B cell (primary cell): Measurements from ENCODE around the gene LCN15. TPM values are rescaled to one million over a fixed set of nuclear protein-coding genes. Genes with fewer than 3 reads are reported as not detected.

Experiments used
- ATAC-seq: fragments of 200-7000 bp; cut with Tn5 transposase; one replicate; pipeline ENCODE4 v1.10.0; 2021; ENCODE audit warnings: low read depth, mild to moderate bottlenecking, moderate number of reproducible peaks, moderate library complexity
- CTCF ChIA-PET: fragments of 350-600 bp; sonication (Branson Sonifier 250); formaldehyde crosslinking; loops from one replicate; lab custom pipeline; 2021; ENCODE audit warnings: antibody characterized with exemption, inconsistent platforms; lab: Charles Lee
- POLR2A ChIA-PET: fragments of 350-600 bp; sonication (Branson Sonifier 250); formaldehyde crosslinking; loops from one replicate; lab custom pipeline; 2021; ENCODE audit warnings: antibody characterized with exemption; lab: Charles Lee
- DNase-seq: peaks from one replicate; pipeline ENCODE4 v3.0.0; 2013
- H2AFZ ChIP-seq: 2 replicates; pipeline ENCODE4 v1.6.1; 2012; ENCODE audit warnings: mild to moderate bottlenecking, low read depth, low read length; ENCODE audit not compliant: insufficient read depth, poor library complexity, severe bottlenecking
- H3K27ac ChIP-seq, 2 donors: 1 replicate in 1 of 2; 2 replicates in 1 of 2; pipeline ENCODE4 v1.5.1; 2012 to 2013; ENCODE audit warnings: low read length in 2 of 2, mild to moderate bottlenecking in 2 of 2, moderate library complexity in 1 of 2
- H3K27me3 ChIP-seq, 4 experiments: fragments of 200-600 bp in 1 of 4; sonication (generic) in 1 of 4; replicated peaks in 1 of 4; 1 replicate in 2 of 4; 2 replicates in 2 of 4; pipeline versions ENCODE4 v1.6.1 to v1.7.0; 2013 to 2016; ENCODE audit warnings: low read length in 3 of 4, mild to moderate bottlenecking in 2 of 4, mixed read lengths in 1 of 4, moderate library complexity in 1 of 4; ENCODE audit not compliant: insufficient read depth in 4 of 4, control insufficient read depth in 3 of 4; ENCODE audit errors: control extremely low read depth in 1 of 4
- H3K36me3 ChIP-seq, 2 experiments: replicated peaks in 1 of 2; 1 replicate in 1 of 2; 2 replicates in 1 of 2; pipeline versions ENCODE4 v1.6.1 to v1.7.1; 2013; ENCODE audit warnings: low read length in 1 of 2; ENCODE audit not compliant: insufficient read depth in 2 of 2, control insufficient read depth in 1 of 2; ENCODE audit errors: control extremely low read depth in 1 of 2, extremely low read depth in 1 of 2
- H3K4me1 ChIP-seq, 2 donors: fragments of 200-600 bp in 1 of 2; sonication (generic) in 1 of 2; 1 replicate in 1 of 2; 2 replicates in 1 of 2; pipeline versions ENCODE4 v1.5.1 to v1.6.1; 2013 to 2017; ENCODE audit warnings: low read length in 2 of 2; ENCODE audit not compliant: control insufficient read depth in 2 of 2, insufficient read depth in 2 of 2
- H3K4me2 ChIP-seq: replicated peaks from 2 replicates; pipeline ENCODE3; 2012; ENCODE audit warnings: mild to moderate bottlenecking, low read depth, low read length; ENCODE audit not compliant: poor library complexity, severe bottlenecking
- H3K4me3 ChIP-seq, 5 experiments: fragments of 200-600 bp in 1 of 5; sonication (generic) in 1 of 5; 1 replicate in 3 of 5; 2 replicates in 2 of 5; pipeline versions ENCODE4 v1.5.1 to v1.7.0; 2011 to 2016; ENCODE audit warnings: low read length in 4 of 5, mild to moderate bottlenecking in 4 of 5, low read depth in 2 of 5, control low read depth in 1 of 5, moderate library complexity in 1 of 5; ENCODE audit not compliant: insufficient read depth in 1 of 5; ENCODE audit errors: control extremely low read depth in 1 of 5, extremely low read depth in 1 of 5
- H3K79me2 ChIP-seq: fragments of 200-600 bp; sonication (generic); one replicate; pipeline ENCODE4 v1.6.0; 2016; ENCODE audit warnings: low read length; ENCODE audit not compliant: control insufficient read depth, insufficient read depth
- H3K9ac ChIP-seq: fragments of 200-600 bp; sonication (generic); 2 replicates; pipeline ENCODE4 v1.6.1; 2017; ENCODE audit warnings: mild to moderate bottlenecking, low read length, moderate library complexity
- H3K9me3 ChIP-seq, 3 donors: one replicate each; pipeline versions ENCODE4 v1.6.1 to v1.7.1; 2013; ENCODE audit warnings: low read length in 2 of 3; ENCODE audit not compliant: control insufficient read depth in 2 of 3, insufficient read depth in 1 of 3; ENCODE audit errors: control extremely low read depth in 1 of 3
- H4K20me1 ChIP-seq: 2 replicates; pipeline ENCODE4 v1.6.0; 2012; ENCODE audit warnings: mild to moderate bottlenecking, low read length; ENCODE audit not compliant: insufficient read depth, control insufficient read depth, poor library complexity, severe bottlenecking
- H3K27ac Mint-ChIP-seq: one replicate; pipeline ENCODE4 v1.8.0; 2021; ENCODE audit warnings: mixed read lengths
- H3K27me3 Mint-ChIP-seq: one replicate; pipeline ENCODE4 v1.8.0; 2021; ENCODE audit warnings: mixed read lengths
- H3K4me1 Mint-ChIP-seq: one replicate; pipeline ENCODE4 v1.8.0; 2021; ENCODE audit warnings: mixed read lengths
- H3K4me3 Mint-ChIP-seq: one replicate; pipeline ENCODE4 v1.8.0; 2021; ENCODE audit warnings: mixed read lengths
- H3K9me3 Mint-ChIP-seq: one replicate; pipeline ENCODE4 v1.8.0; 2022; ENCODE audit warnings: mixed read lengths; ENCODE audit not compliant: insufficient read depth
- EZH2 ChIP-seq: IDR thresholded peaks from 2 replicates; pipeline ENCODE4 v1.6.1; 2012; ENCODE audit warnings: borderline replicate concordance, low read depth, mild to moderate bottlenecking, moderate library complexity, low read length; ENCODE audit not compliant: insufficient read depth, poor library complexity, severe bottlenecking
- WGBS: methylation state at CpG from one replicate; pipeline ENCODE4 v1.1.5; 2013; ENCODE audit warnings: missing lambda C conversion rate; ENCODE audit not compliant: insufficient coverage; 5-methylcytosine and 5-hydroxymethylcytosine counted together
- intact Hi-C: fragments of 100-400 bp; cut with micrococcal nuclease; formaldehyde crosslinking; loops from one replicate; pipeline ENCODE4 v1.10.0; 2022
- polyA plus RNA-seq: library from polyadenylated mRNA; depleted of rRNA; stranded (reverse); fragments of >200 nt; gene quantifications from 2 replicates; pipeline ENCODE4 v1.2.3, GENCODE V29; 2012
- total RNA-seq, 2 donors: library from RNA; stranded (reverse); fragments of 120-200 nt in 1 of 2; gene quantifications; 1 replicate in 1 of 2; 2 replicates in 1 of 2; pipeline versions ENCODE4 v1.2.3 to v1.2.4, GENCODE V29; 2013 to 2022
- TF ChIP-seq, protein P1 (sequence below): fragments of 200-600 bp; IDR thresholded peaks from one replicate; pipeline ENCODE4 v1.8.0; 2022; ENCODE audit warnings: antibody characterized with exemption, mild to moderate bottlenecking

Gene LCN15
- total and polyA plus RNA-seq, 2 donors (not counting 1 experiment from before 2014, with no cell fraction given): not detected

DNA sequence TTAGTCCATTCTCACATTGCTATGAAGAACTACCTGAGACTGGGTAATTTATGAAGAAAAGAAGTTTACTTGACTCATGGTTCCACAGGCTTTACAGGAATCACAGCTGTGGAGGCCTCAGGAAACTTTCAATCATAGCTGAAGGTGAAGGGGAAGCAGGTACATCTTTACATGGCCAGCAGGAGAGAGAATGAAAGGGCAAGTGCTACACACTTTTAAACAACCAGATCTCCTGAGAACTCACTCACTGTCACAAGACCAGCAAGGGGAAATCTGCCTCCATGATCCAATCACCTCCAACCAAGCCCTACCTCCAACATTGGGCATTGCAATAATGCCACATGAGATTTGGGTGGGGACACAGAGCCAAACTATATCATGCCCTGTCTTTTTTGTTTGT lies 12.5 kb downstream of the LCN15 start:
- Histone ChIP-seq H3K9ac (no peak overlapping the region), H3K9me3 (peaks cover 4 to 56% (median 29%) of the 10 kb centered on the region in 3 donors), H3K27ac (no peak overlapping the region), H3K27me3 (no peaks in the 10 kb centered on the region), H3K79me2 (no peaks in the 10 kb centered on the region), H3K4me3 (no peak overlapping the region), H3K4me1 (peaks cover 47 to 72% of the 10 kb centered on the region in 2 donors), H4K20me1 (no peaks in the 10 kb centered on the region), H2AFZ (no peak overlapping the region), H3K36me3 (no peaks in the 10 kb centered on the region), H3K4me2 (no peak overlapping the region)
- ChIA-PET CTCF (no interaction called here), POLR2A (interaction anchor here (0.6 to 5.9 kb wide), 3 partner anchors 11 to 32 kb away, joined by 3 to 60 read pairs (median 3); no protein-coding TSS in a partner anchor)
- Mint-ChIP-seq H3K9me3 (peaks cover 5% of the 10 kb centered on the region), H3K4me1 (peaks cover 62% of the 10 kb centered on the region), H3K27ac (peak overlapping the region; percentile 96), H3K27me3 (no peaks in the 10 kb centered on the region), H3K4me3 (no peak overlapping the region)
- intact Hi-C loops: loop anchor here (10.0 kb wide), 1 partner anchor 207 kb away; the partner anchor contains the start of gene NOTCH1
- no peak for TF ChIP-seq EZH2
- TF ChIP-seq, protein P1, sequence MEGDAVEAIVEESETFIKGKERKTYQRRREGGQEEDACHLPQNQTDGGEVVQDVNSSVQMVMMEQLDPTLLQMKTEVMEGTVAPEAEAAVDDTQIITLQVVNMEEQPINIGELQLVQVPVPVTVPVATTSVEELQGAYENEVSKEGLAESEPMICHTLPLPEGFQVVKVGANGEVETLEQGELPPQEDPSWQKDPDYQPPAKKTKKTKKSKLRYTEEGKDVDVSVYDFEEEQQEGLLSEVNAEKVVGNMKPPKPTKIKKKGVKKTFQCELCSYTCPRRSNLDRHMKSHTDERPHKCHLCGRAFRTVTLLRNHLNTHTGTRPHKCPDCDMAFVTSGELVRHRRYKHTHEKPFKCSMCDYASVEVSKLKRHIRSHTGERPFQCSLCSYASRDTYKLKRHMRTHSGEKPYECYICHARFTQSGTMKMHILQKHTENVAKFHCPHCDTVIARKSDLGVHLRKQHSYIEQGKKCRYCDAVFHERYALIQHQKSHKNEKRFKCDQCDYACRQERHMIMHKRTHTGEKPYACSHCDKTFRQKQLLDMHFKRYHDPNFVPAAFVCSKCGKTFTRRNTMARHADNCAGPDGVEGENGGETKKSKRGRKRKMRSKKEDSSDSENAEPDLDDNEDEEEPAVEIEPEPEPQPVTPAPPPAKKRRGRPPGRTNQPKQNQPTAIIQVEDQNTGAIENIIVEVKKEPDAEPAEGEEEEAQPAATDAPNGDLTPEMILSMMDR: no peak
- DNase-seq (no peak), ATAC-seq (no peak)

DNA sequence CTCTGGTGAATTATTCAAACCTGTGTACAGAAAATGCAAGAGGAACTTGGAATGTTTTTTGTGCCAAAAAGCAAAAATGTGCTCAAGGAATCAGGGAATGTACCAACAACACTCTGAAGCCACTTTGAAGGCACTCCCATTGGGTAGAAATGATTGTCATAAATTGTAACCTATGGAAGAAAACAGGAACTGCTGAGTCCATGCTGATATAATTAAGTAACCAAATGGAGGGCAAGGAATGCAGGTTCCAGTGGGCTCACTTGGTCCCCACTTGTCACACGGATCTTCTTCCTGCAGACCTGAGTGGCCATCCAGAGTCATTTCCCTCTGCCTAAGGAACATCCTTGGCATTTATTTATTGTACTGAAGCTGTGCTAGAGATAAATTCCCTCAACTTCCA lies 13.1 kb downstream of the LCN15 start:
- Histone ChIP-seq H3K36me3 (no peaks in the 10 kb centered on the region), H3K4me3 (no peak overlapping the region), H2AFZ (no peak overlapping the region), H3K4me2 (no peak overlapping the region), H3K27ac (no peak overlapping the region), H3K4me1 (peaks cover 49 to 73% of the 10 kb centered on the region in 2 donors), H3K9ac (no peak overlapping the region), H3K79me2 (no peaks in the 10 kb centered on the region), H3K9me3 (peaks cover 4 to 51% (median 28%) of the 10 kb centered on the region in 3 donors), H3K27me3 (no peaks in the 10 kb centered on the region), H4K20me1 (no peaks in the 10 kb centered on the region)
- H3K4me3 Mint-ChIP-seq: no peak overlapping the region
- no peak for TF ChIP-seq EZH2
- TF ChIP-seq, protein P1: no peak
- H3K9me3 Mint-ChIP-seq: peaks cover 5% of the 10 kb centered on the region
- H3K27ac Mint-ChIP-seq: peak overlapping the region; percentile 96
- no peaks in the 10 kb centered on the region for H3K27me3 Mint-ChIP-seq
- ChIA-PET POLR2A (interaction anchor here (2.2 to 5.9 kb wide), 2 partner anchors 10 to 22 kb away, joined by 9 to 60 read pairs; no protein-coding TSS in a partner anchor), CTCF (interaction anchor here (4.3 kb wide), 1 partner anchor 23 kb away, joined by 47 read pairs; no protein-coding TSS in a partner anchor)
- WGBS: no CpG with 5 or more reads among the region's 1 CpG
- no peak for ATAC-seq
- DNase-seq: no peak
- intact Hi-C loops: loop anchor here (10.0 kb wide), 1 partner anchor 206 kb away; the partner anchor contains the start of gene NOTCH1
- peaks cover 60% of the 10 kb centered on the region for H3K4me1 Mint-ChIP-seq
